ENCODE measurements around the gene ABCA13.

ABCA13 gene

GRCh38 chr7:48280100-48280499 is 108.8 kb downstream of the ABCA13 start:
- TF ChIP-seq SUZ12 (IDR thresholded peaks at IDR 0.05) = no peak
- no peak for TF ChIP-seq CTBP1 (IDR thresholded peaks at IDR 0.05; ENCODE audit: borderline replicate concordance)
- no peak for TF ChIP-seq HDGF (IDR thresholded peaks at IDR 0.05; ENCODE audit: borderline replicate concordance)
- ChIA-PET CTCF (no interaction called here), POLR2A (no interaction called here)
- DNase-seq (ENCODE audit: extremely low spot score) = no peak

- DNase-seq (ENCODE audit: extremely low spot score) = no peak
- no peak for TF ChIP-seq HDGF (IDR thresholded peaks at IDR 0.05; ENCODE audit: borderline replicate concordance)
- TF ChIP-seq FOXK2 (IDR thresholded peaks at IDR 0.05) = no peak
- no peak for TF ChIP-seq TARDBP (IDR thresholded peaks at IDR 0.05)
- TF ChIP-seq FOXM1 (IDR thresholded peaks at IDR 0.05; ENCODE audit: borderline replicate concordance) = no peak
- TF ChIP-seq BHLHE40 (IDR thresholded peaks at IDR 0.05; ENCODE audit: borderline replicate concordance) = no peak
- no peak for TF ChIP-seq PKNOX1 (IDR thresholded peaks at IDR 0.05)
- no peak for TF ChIP-seq ARNT (IDR thresholded peaks at IDR 0.05)
- TF ChIP-seq LEF1 (IDR thresholded peaks at IDR 0.05; ENCODE audit: borderline replicate concordance) = no peak
- TF ChIP-seq L3MBTL2 (conservative IDR thresholded peaks at IDR 0.05) = no peak
- TF ChIP-seq FOXA1 (IDR thresholded peaks at IDR 0.05) = no peak
- no peak for TF ChIP-seq SP1 (IDR thresholded peaks at IDR 0.05)
- no peak for TF ChIP-seq NFRKB (IDR thresholded peaks at IDR 0.05)
- no peak for TF ChIP-seq SUZ12 (IDR thresholded peaks at IDR 0.05)
- no peak for TF ChIP-seq ELF4 (IDR thresholded peaks at IDR 0.05)
- no peak for TF ChIP-seq ZNF384 (IDR thresholded peaks at IDR 0.05)
- no peak for TF ChIP-seq CTBP1 (IDR thresholded peaks at IDR 0.05; ENCODE audit: borderline replicate concordance)
- ChIA-PET POLR2A (no interaction called here), CTCF (no interaction called here)
Measured at GRCh38 chr7:48285373-48285772, 114.1 kb downstream of the ABCA13 start.

GRCh38 chr7:48286836-48287235 is 115.6 kb downstream of the ABCA13 start:
- ChIA-PET CTCF (no interaction called here), POLR2A (no interaction called here)
- TF ChIP-seq SP1 (IDR thresholded peaks at IDR 0.05) = no peak
- TF ChIP-seq HDGF (IDR thresholded peaks at IDR 0.05; ENCODE audit: borderline replicate concordance) = no peak
- TF ChIP-seq PKNOX1 (IDR thresholded peaks at IDR 0.05) = no peak
- no peak for TF ChIP-seq ELF4 (IDR thresholded peaks at IDR 0.05)
- no peak for TF ChIP-seq L3MBTL2 (conservative IDR thresholded peaks at IDR 0.05)
- TF ChIP-seq SUZ12 (IDR thresholded peaks at IDR 0.05) = no peak
- TF ChIP-seq ARNT (IDR thresholded peaks at IDR 0.05) = no peak
- TF ChIP-seq FOXA1 (IDR thresholded peaks at IDR 0.05) = no peak
- no peak for TF ChIP-seq LEF1 (IDR thresholded peaks at IDR 0.05; ENCODE audit: borderline replicate concordance)
- TF ChIP-seq NFRKB (IDR thresholded peaks at IDR 0.05) = no peak
- no peak for TF ChIP-seq ZNF384 (IDR thresholded peaks at IDR 0.05)
- TF ChIP-seq FOXK2 (IDR thresholded peaks at IDR 0.05) = no peak
- no peak for TF ChIP-seq TARDBP (IDR thresholded peaks at IDR 0.05)
- no peak for TF ChIP-seq BHLHE40 (IDR thresholded peaks at IDR 0.05; ENCODE audit: borderline replicate concordance)
- no peak for TF ChIP-seq FOXM1 (IDR thresholded peaks at IDR 0.05; ENCODE audit: borderline replicate concordance)
- TF ChIP-seq CTBP1 (IDR thresholded peaks at IDR 0.05; ENCODE audit: borderline replicate concordance) = no peak
- DNase-seq (ENCODE audit: extremely low spot score) = no peak

GRCh38 chr7:48289656-48290055 is 118.4 kb downstream of the ABCA13 start:
- CTCF ChIA-PET = interaction anchor here (0.6 kb wide), 1 partner anchor 1060 kb away, joined by 3 read pairs; no protein-coding TSS in a partner anchor

GRCh38 chr7:48292949-48293348 is 121.7 kb downstream of the ABCA13 start:
- TF ChIP-seq LEF1 (IDR thresholded peaks at IDR 0.05; ENCODE audit: borderline replicate concordance) (no peak), HDGF (IDR thresholded peaks at IDR 0.05; ENCODE audit: borderline replicate concordance) (no peak), CTBP1 (IDR thresholded peaks at IDR 0.05; ENCODE audit: borderline replicate concordance) (no peak), SUZ12 (IDR thresholded peaks at IDR 0.05) (no peak), TARDBP (IDR thresholded peaks at IDR 0.05) (no peak), FOXA1 (IDR thresholded peaks at IDR 0.05) (no peak), ZNF384 (IDR thresholded peaks at IDR 0.05) (no peak), BHLHE40 (IDR thresholded peaks at IDR 0.05; ENCODE audit: borderline replicate concordance) (no peak), NFRKB (IDR thresholded peaks at IDR 0.05) (no peak), FOXK2 (IDR thresholded peaks at IDR 0.05) (no peak), ELF4 (IDR thresholded peaks at IDR 0.05) (no peak), FOXM1 (IDR thresholded peaks at IDR 0.05; ENCODE audit: borderline replicate concordance) (no peak), L3MBTL2 (conservative IDR thresholded peaks at IDR 0.05) (no peak), SP1 (IDR thresholded peaks at IDR 0.05) (no peak), ARNT (IDR thresholded peaks at IDR 0.05) (no peak), PKNOX1 (IDR thresholded peaks at IDR 0.05) (no peak)
- DNase-seq (ENCODE audit: extremely low spot score) = no peak
- POLR2A ChIA-PET = no interaction called here
- CTCF ChIA-PET = no interaction called here

More at GRCh38 chr7:48289656-48290055, 118.4 kb downstream of the ABCA13 start:
- TF ChIP-seq ELF4 (IDR thresholded peaks at IDR 0.05) (no peak), SUZ12 (IDR thresholded peaks at IDR 0.05) (no peak), BHLHE40 (IDR thresholded peaks at IDR 0.05; ENCODE audit: borderline replicate concordance) (no peak), LEF1 (IDR thresholded peaks at IDR 0.05; ENCODE audit: borderline replicate concordance) (no peak), NFRKB (IDR thresholded peaks at IDR 0.05) (no peak), FOXK2 (IDR thresholded peaks at IDR 0.05) (no peak), FOXA1 (IDR thresholded peaks at IDR 0.05) (no peak), HDGF (IDR thresholded peaks at IDR 0.05; ENCODE audit: borderline replicate concordance) (no peak), CTBP1 (IDR thresholded peaks at IDR 0.05; ENCODE audit: borderline replicate concordance) (no peak), TARDBP (IDR thresholded peaks at IDR 0.05) (no peak), ARNT (IDR thresholded peaks at IDR 0.05) (no peak), SP1 (IDR thresholded peaks at IDR 0.05) (no peak), PKNOX1 (IDR thresholded peaks at IDR 0.05) (no peak), FOXM1 (IDR thresholded peaks at IDR 0.05; ENCODE audit: borderline replicate concordance) (no peak), L3MBTL2 (conservative IDR thresholded peaks at IDR 0.05) (no peak), ZNF384 (IDR thresholded peaks at IDR 0.05) (no peak)
- POLR2A ChIA-PET = no interaction called here
- DNase-seq (ENCODE audit: extremely low spot score) = no peak
